NCI-H1092 (cell line): ENCODE measurements around the gene CAPN11.

Experiments used
- DNase-seq: peaks from one replicate; lab custom pipeline; 2025; lab: John Stamatoyannopoulos, UW

The CAPN11 gene

GRCh38 chr6:44158770-44159228 lies at the start of gene CAPN11:
TSS of gene CAPN11 (plus strand) at chr6:44158820. CDS start at chr6:44158849, 29 bp downstream.
- DNase-seq: no peak

- no peak for DNase-seq
These were observed 49.4 kb upstream of the CAPN11 start for GRCh38 chr6:44109212-44109611.

GRCh38 chr6:44110005-44110676 lies 48.5 kb upstream of the CAPN11 start:
- DNase-seq: no peak

- DNase-seq: no peak
These were observed 47.7 kb upstream of the CAPN11 start for GRCh38 chr6:44110966-44111365.

- DNase-seq: no peak
These were observed 46.9 kb upstream of the CAPN11 start for GRCh38 chr6:44111434-44112417.

GRCh38 chr6:44113414-44113813 lies 45.2 kb upstream of the CAPN11 start:
- DNase-seq: no peak

GRCh38 chr6:44115866-44116265 lies 42.8 kb upstream of the CAPN11 start:
- DNase-seq: no peak

- DNase-seq: no peak
These were observed 41.8 kb upstream of the CAPN11 start for GRCh38 chr6:44116641-44117382.

GRCh38 chr6:44117397-44118128 lies 41.1 kb upstream of the CAPN11 start:
- DNase-seq: no peak

- DNase-seq: no peak
These were observed 38.8 kb upstream of the CAPN11 start for GRCh38 chr6:44119704-44120262.

- no peak for DNase-seq
These were observed 37.8 kb upstream of the CAPN11 start for GRCh38 chr6:44120692-44121443.

- no peak for DNase-seq
These were observed 35.8 kb upstream of the CAPN11 start for GRCh38 chr6:44122801-44123200.

- DNase-seq: no peak
These were observed 35.1 kb upstream of the CAPN11 start for GRCh38 chr6:44123544-44123943.

GRCh38 chr6:44126320-44127149 lies 32.1 kb upstream of the CAPN11 start:
- DNase-seq: peak; percentile 36

GRCh38 chr6:44127186-44128019 lies 31.2 kb upstream of the CAPN11 start, which contains the start of the genes MRPL14 and TMEM63B:
TSS of gene MRPL14 (minus strand) at chr6:44127452. CDS start at chr6:44116611, 10,841 bp downstream.
TSS of gene TMEM63B (plus strand) at chr6:44127554. CDS start at chr6:44134585, 7,031 bp downstream.
- DNase-seq: peak; percentile 90

- no peak for DNase-seq
These were observed 30.4 kb upstream of the CAPN11 start for GRCh38 chr6:44128020-44128917.

- DNase-seq: no peak
These were observed 28.7 kb upstream of the CAPN11 start for GRCh38 chr6:44129841-44130322.
